ENCODE measurements around the gene AK5.

AK5 gene

GRCh38 chr1:77562596-77563150 lies 280.9 kb downstream of the AK5 start:
- H3K4me2 ChIP-seq (ENCODE audit: low read length), result no peak overlapping the region
- H3K79me2 ChIP-seq (ENCODE audit: control insufficient read depth, low read length), result no peaks in the 10 kb centered on the region
- no peaks in the 10 kb centered on the region for H4K20me1 ChIP-seq (ENCODE audit: control insufficient read depth, insufficient read depth, low read depth, low read length)
- H3K9me2 ChIP-seq (replicated peaks; ENCODE audit: control insufficient read depth, low read length), result no peaks in the 10 kb centered on the region
- H3F3A ChIP-seq (ENCODE audit: control insufficient read depth, insufficient read depth), result no peaks in the 10 kb centered on the region
- H3K4me3 ChIP-seq (ENCODE audit: low read length), result no peak overlapping the region
- no peaks in the 10 kb centered on the region for H3K27me3 ChIP-seq (ENCODE audit: control insufficient read depth, low read length)
- H3K4me1 ChIP-seq (ENCODE audit: control insufficient read depth, low read length), result no peaks in the 10 kb centered on the region
- H3K27ac ChIP-seq (ENCODE audit: low read depth, low read length), result no peak overlapping the region
- peaks cover 28% of the 10 kb centered on the region for H3K36me3 ChIP-seq (ENCODE audit: control insufficient read depth, low read length)
- TF ChIP-seq CTCF (IDR thresholded peaks at IDR 0.05; ENCODE audit: low read depth, low read length, poor library complexity, severe bottlenecking) (no peak), EZH2phosphoT487 (IDR thresholded peaks at IDR 0.05; ENCODE audit: borderline replicate concordance, low read length) (no peak)
- no peaks in the 10 kb centered on the region for H3K9me3 ChIP-seq (ENCODE audit: control insufficient read depth, insufficient read depth, low read length)

- Histone ChIP-seq H3K4me2 (ENCODE audit: low read length) (no peak overlapping the region), H3K27me3 (ENCODE audit: control insufficient read depth, low read length) (no peaks in the 10 kb centered on the region), H3K27ac (ENCODE audit: low read depth, low read length) (no peak overlapping the region), H3K9me3 (ENCODE audit: control insufficient read depth, insufficient read depth, low read length) (no peaks in the 10 kb centered on the region), H3K36me3 (ENCODE audit: control insufficient read depth, low read length) (peaks cover 35% of the 10 kb centered on the region), H4K20me1 (ENCODE audit: control insufficient read depth, insufficient read depth, low read depth, low read length) (no peaks in the 10 kb centered on the region), H3K4me1 (ENCODE audit: control insufficient read depth, low read length) (no peaks in the 10 kb centered on the region), H3K4me3 (ENCODE audit: low read length) (no peak overlapping the region), H3F3A (ENCODE audit: control insufficient read depth, insufficient read depth) (no peaks in the 10 kb centered on the region), H3K79me2 (ENCODE audit: control insufficient read depth, low read length) (no peaks in the 10 kb centered on the region), H3K9me2 (replicated peaks; ENCODE audit: control insufficient read depth, low read length) (no peaks in the 10 kb centered on the region)
- no peak for TF ChIP-seq EZH2phosphoT487 (IDR thresholded peaks at IDR 0.05; ENCODE audit: borderline replicate concordance, low read length)
- TF ChIP-seq CTCF (IDR thresholded peaks at IDR 0.05; ENCODE audit: low read depth, low read length, poor library complexity, severe bottlenecking), result no peak
Measured at GRCh38 chr1:77565321-77565720, 283.5 kb downstream of the AK5 start.

- no peaks in the 10 kb centered on the region for H3K9me2 ChIP-seq (replicated peaks; ENCODE audit: control insufficient read depth, low read length)
- H3F3A ChIP-seq (ENCODE audit: control insufficient read depth, insufficient read depth), result no peaks in the 10 kb centered on the region
- H3K4me3 ChIP-seq (ENCODE audit: low read length), result no peak overlapping the region
- no peaks in the 10 kb centered on the region for H3K79me2 ChIP-seq (ENCODE audit: control insufficient read depth, low read length)
- no peaks in the 10 kb centered on the region for H3K4me1 ChIP-seq (ENCODE audit: control insufficient read depth, low read length)
- H3K36me3 ChIP-seq (ENCODE audit: control insufficient read depth, low read length), result peaks cover 59% of the 10 kb centered on the region
- H3K27ac ChIP-seq (ENCODE audit: low read depth, low read length), result no peak overlapping the region
- no peaks in the 10 kb centered on the region for H3K9me3 ChIP-seq (ENCODE audit: control insufficient read depth, insufficient read depth, low read length)
- TF ChIP-seq EZH2phosphoT487 (IDR thresholded peaks at IDR 0.05; ENCODE audit: borderline replicate concordance, low read length) (no peak), CTCF (IDR thresholded peaks at IDR 0.05; ENCODE audit: low read depth, low read length, poor library complexity, severe bottlenecking) (no peak)
- no peaks in the 10 kb centered on the region for H3K27me3 ChIP-seq (ENCODE audit: control insufficient read depth, low read length)
- no peaks in the 10 kb centered on the region for H4K20me1 ChIP-seq (ENCODE audit: control insufficient read depth, insufficient read depth, low read depth, low read length)
- no peak overlapping the region for H3K4me2 ChIP-seq (ENCODE audit: low read length)
Measured at GRCh38 chr1:77571642-77572041, 289.8 kb downstream of the AK5 start.
